Subcutaneous adipose tissue (tissue), 4 donors: ENCODE measurements around the gene STARD10. TPM values are rescaled to one million over a fixed set of nuclear protein-coding genes. Genes with fewer than 3 reads are reported as not detected.

ENCODE experiments used
- small RNA-seq: library from RNA; depleted of rRNA; stranded (forward); fragments of <200 nt; gene quantifications from one replicate; pipeline ENCODE3, GENCODE V24; 2016
- total RNA-seq, 4 donors: library from RNA; depleted of rRNA; stranded (reverse); fragments of >200 nt; gene quantifications; one replicate each; pipeline ENCODE4 v1.1.0, GENCODE V29; 2016
- TF ChIP-seq, protein P1 (sequence below): fragments of 450-650 bp; IDR thresholded peaks from one replicate; pipeline ENCODE4 v1.5.1; 2016; ENCODE audit warnings: low read depth, mild to moderate bottlenecking, control low read depth, antibody characterized with exemption, moderate library complexity

The STARD10 gene
- total RNA-seq, 4 donors from 2014 or later, result 13.4 to 20.2 (median 14.8) TPM

DNA sequence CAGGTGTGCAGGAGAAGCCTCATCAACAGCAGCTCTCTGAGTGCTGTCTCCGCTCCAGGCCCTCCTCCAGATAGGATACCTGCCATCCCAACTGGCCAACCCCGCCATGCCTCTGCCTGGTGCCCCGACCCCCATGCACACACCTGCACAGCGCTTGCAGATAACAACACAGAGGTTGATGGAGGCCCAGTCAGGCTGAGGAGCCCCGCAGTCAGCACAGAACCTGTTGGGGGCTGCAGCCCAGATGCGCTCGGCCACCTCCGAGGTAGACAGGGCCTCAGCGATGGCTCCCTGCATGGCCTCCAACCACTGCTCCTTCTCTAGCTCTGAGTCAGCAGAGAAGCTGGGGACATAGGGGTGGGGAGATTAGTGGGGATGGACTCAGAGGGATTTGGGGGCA lies 86.8 kb downstream of the STARD10 start:
- TF ChIP-seq, protein P1, sequence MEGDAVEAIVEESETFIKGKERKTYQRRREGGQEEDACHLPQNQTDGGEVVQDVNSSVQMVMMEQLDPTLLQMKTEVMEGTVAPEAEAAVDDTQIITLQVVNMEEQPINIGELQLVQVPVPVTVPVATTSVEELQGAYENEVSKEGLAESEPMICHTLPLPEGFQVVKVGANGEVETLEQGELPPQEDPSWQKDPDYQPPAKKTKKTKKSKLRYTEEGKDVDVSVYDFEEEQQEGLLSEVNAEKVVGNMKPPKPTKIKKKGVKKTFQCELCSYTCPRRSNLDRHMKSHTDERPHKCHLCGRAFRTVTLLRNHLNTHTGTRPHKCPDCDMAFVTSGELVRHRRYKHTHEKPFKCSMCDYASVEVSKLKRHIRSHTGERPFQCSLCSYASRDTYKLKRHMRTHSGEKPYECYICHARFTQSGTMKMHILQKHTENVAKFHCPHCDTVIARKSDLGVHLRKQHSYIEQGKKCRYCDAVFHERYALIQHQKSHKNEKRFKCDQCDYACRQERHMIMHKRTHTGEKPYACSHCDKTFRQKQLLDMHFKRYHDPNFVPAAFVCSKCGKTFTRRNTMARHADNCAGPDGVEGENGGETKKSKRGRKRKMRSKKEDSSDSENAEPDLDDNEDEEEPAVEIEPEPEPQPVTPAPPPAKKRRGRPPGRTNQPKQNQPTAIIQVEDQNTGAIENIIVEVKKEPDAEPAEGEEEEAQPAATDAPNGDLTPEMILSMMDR, result no peak

DNA sequence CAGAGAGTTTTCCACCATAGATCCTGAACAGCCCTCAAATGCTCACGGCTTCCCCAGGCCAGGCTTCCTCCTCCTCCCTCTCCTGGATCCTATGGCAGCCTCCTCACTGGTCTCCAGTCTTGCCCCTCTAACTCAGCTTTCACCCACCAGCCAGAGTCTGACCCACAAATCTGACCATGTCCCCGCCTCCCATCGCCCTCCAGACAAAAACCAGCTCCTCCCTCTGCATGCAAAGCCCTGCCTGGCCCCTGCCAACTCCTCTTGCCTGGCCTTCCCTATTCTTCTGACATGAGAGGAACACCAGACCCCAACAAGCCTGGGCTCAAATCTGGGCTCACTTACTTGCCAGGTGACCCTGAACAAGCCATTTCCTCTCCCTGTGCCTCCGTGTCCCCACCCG lies 87.3 kb downstream of the STARD10 start:
- TF ChIP-seq, protein P1, result no peak

DNA sequence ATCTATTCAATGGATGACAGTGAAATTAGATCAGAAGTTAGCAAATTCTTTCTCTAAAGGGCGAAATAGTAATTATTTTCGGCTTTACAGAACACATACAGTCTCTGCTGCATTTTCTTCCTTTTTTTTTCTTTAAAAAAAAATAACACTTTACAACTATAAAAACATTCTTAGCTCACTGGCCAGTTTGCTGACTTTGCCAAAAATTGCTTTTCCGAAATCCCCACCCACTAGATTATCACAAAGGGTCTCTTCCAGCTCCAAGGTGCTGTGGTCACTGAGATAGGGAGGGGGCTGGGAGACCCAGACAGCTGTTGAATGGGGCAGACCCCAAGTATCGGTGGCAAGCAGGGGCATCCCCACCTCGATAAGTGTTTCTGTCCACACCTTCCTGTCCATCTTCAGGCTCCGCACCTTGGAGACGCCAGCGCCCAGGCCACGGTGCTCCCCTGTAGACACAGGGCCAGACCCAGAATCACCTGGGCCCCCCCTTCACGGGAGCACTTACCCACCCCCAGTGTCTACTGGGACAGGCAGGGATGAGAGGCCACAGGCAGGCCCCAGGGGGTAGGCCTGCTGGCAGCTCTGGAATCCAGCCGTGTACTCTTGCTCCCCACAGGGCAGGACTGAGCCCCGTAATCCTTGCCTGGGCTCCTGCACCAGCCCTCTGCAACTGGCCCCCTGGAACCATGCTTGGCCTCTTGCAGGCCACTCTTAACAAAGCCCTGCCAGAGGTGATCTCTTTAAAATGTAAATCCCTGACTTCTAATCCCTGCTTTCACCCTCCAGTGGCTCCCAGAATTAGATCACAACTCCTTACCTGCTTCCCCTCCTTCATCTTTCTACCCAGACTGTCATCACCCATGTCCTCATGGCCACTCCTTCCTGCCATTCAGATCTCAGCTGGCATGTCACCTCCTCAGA lies 88.1 kb downstream of the STARD10 start:
- TF ChIP-seq, protein P1, result no peak

DNA sequence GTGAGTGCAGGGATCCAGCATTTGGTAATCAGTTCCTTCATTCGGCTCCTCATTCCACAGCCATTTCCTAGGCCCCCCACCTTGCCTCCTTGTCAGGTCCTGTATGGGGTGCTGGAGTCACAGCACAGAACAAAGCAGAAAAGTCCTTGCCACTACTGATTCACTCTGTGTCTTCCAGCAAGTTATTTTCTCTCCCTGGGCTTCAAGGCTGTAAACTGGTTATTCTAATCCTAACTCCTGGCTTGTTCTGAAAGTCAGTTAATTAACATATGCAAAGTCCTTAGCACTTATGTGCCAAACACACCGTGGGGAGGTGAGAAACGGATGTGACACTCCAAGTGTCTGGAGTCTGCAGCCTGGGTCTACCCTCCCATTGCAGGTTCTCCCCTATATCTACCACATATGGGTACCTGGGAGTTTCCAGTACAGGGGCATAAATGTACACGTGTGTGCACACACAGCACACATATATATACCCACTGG lies 89.0 kb downstream of the STARD10 start:
- TF ChIP-seq, protein P1, result no peak

Small RNAs within 50 kb of the gene (small RNA-seq; reads per million reads assigned to genes)
- gene MIR4692 (not detected), gene RF00019 (0.49 reads per million)

Other genes with a start within 250 kb of the STARD10 start
- gene PDE2A, start 119.6 kb downstream of the STARD10 start, total RNA-seq, result 100 to 1,000 TPM in 1 of 4 donors, 10 to 100 TPM in 3; 51.2 to 325 (median 74.5) TPM
- gene ARAP1, start 41.6 kb downstream of the STARD10 start, total RNA-seq, result 100 to 1,000 TPM in 3 of 4 donors, 10 to 100 TPM in 1; 35.1 to 161 (median 127) TPM
- gene ATG16L2, start 20.4 kb upstream of the STARD10 start, total RNA-seq, result 10 to 100 TPM; 12.6 to 50.8 (median 34.0) TPM